HUES48 (cell line): ENCODE measurements around the gene LTN1.
"Not testable (repeated sequence)": the region's sequence is repeated elsewhere in the genome, so short reads cannot be mapped to it uniquely, and the experiment has no call there.

Experiments
- H3K27ac ChIP-seq: one replicate; pipeline ENCODE4 v1.7.0; 2013; ENCODE audit warnings: low read depth, low read length, inconsistent platforms
- H3K27me3 ChIP-seq: 2 replicates; pipeline ENCODE4 v1.6.1; 2013; ENCODE audit warnings: mild to moderate bottlenecking, low read length; ENCODE audit not compliant: control insufficient read depth, insufficient read depth
- H3K36me3 ChIP-seq: 2 replicates; pipeline ENCODE4 v1.6.1; 2013; ENCODE audit warnings: low read length; ENCODE audit not compliant: control insufficient read depth, insufficient read depth
- H3K4me1 ChIP-seq: 2 replicates; pipeline ENCODE4 v1.6.1; 2013; ENCODE audit warnings: mild to moderate bottlenecking, low read length; ENCODE audit not compliant: control insufficient read depth, insufficient read depth
- H3K4me3 ChIP-seq: 2 replicates; pipeline ENCODE4 v1.5.1; 2013; ENCODE audit warnings: mild to moderate bottlenecking, low read depth, low read length
- H3K9ac ChIP-seq: 2 replicates; pipeline ENCODE4 v1.6.1; 2013; ENCODE audit warnings: mild to moderate bottlenecking, low read depth, low read length, moderate library complexity
- H3K9me3 ChIP-seq: 2 replicates; pipeline ENCODE4 v1.6.1; 2013; ENCODE audit warnings: low read length; ENCODE audit not compliant: control insufficient read depth, insufficient read depth

LTN1 gene

GRCh38 chr21:28953247-28953646 is 39.4 kb downstream of the LTN1 start:
- H3K9me3 ChIP-seq = no peaks in the 10 kb centered on the region
- H3K27ac ChIP-seq = no peak overlapping the region
- no peaks in the 10 kb centered on the region for H3K4me1 ChIP-seq
- peaks cover 68% of the 10 kb centered on the region for H3K36me3 ChIP-seq
- H3K4me3 ChIP-seq = no peak overlapping the region
- H3K27me3 ChIP-seq = no peaks in the 10 kb centered on the region
- H3K9ac ChIP-seq = no peak overlapping the region

- Histone ChIP-seq H3K4me1 (no peaks in the 10 kb centered on the region), H3K9ac (no peak overlapping the region), H3K27me3 (no peaks in the 10 kb centered on the region), H3K4me3 (no peak overlapping the region), H3K27ac (no peak overlapping the region), H3K9me3 (no peaks in the 10 kb centered on the region), H3K36me3 (peaks cover 62% of the 10 kb centered on the region)
Measured at GRCh38 chr21:28952686-28953085, 40.0 kb downstream of the LTN1 start.

GRCh38 chr21:28949318-28949717 is 43.4 kb downstream of the LTN1 start:
- H3K36me3 ChIP-seq = peaks cover 75% of the 10 kb centered on the region
- no peak overlapping the region for H3K4me3 ChIP-seq
- no peak overlapping the region for H3K27ac ChIP-seq
- no peak overlapping the region for H3K9ac ChIP-seq
- no peaks in the 10 kb centered on the region for H3K27me3 ChIP-seq
- H3K9me3 ChIP-seq = no peaks in the 10 kb centered on the region
- no peaks in the 10 kb centered on the region for H3K4me1 ChIP-seq

GRCh38 chr21:28944296-28944695 is 48.4 kb downstream of the LTN1 start:
- Histone ChIP-seq H3K27ac (no peak overlapping the region), H3K4me1 (no peaks in the 10 kb centered on the region), H3K9ac (no peak overlapping the region), H3K4me3 (no peak overlapping the region), H3K9me3 (no peaks in the 10 kb centered on the region), H3K36me3 (peaks cover 67% of the 10 kb centered on the region), H3K27me3 (no peaks in the 10 kb centered on the region)

- H3K4me3 ChIP-seq = no peak overlapping the region
- H3K36me3 ChIP-seq = peaks cover 72% of the 10 kb centered on the region
- no peak overlapping the region for H3K27ac ChIP-seq
- no peaks in the 10 kb centered on the region for H3K9me3 ChIP-seq
- no peak overlapping the region for H3K9ac ChIP-seq
- H3K27me3 ChIP-seq = no peaks in the 10 kb centered on the region
- no peaks in the 10 kb centered on the region for H3K4me1 ChIP-seq
Measured at GRCh38 chr21:28943631-28944030, 49.0 kb downstream of the LTN1 start.

GRCh38 chr21:28938726-28939125 is 54.0 kb downstream of the LTN1 start:
- Histone ChIP-seq H3K4me1 (no peaks in the 10 kb centered on the region), H3K27ac (no peak overlapping the region), H3K9me3 (no peaks in the 10 kb centered on the region), H3K4me3 (no peak overlapping the region), H3K9ac (no peak overlapping the region), H3K36me3 (peaks cover 68% of the 10 kb centered on the region), H3K27me3 (no peaks in the 10 kb centered on the region)

GRCh38 chr21:28937737-28938136 is 54.9 kb downstream of the LTN1 start:
- H3K36me3 ChIP-seq = peaks cover 58% of the 10 kb centered on the region
- H3K4me1 ChIP-seq = no peaks in the 10 kb centered on the region
- H3K9ac ChIP-seq = no peak overlapping the region
- H3K27me3 ChIP-seq = no peaks in the 10 kb centered on the region
- H3K27ac ChIP-seq = no peak overlapping the region
- no peaks in the 10 kb centered on the region for H3K9me3 ChIP-seq
- no peak overlapping the region for H3K4me3 ChIP-seq

- Histone ChIP-seq H3K27me3 (no peaks in the 10 kb centered on the region), H3K9ac (no peak overlapping the region), H3K4me1 (no peaks in the 10 kb centered on the region), H3K9me3 (no peaks in the 10 kb centered on the region), H3K27ac (no peak overlapping the region), H3K36me3 (peaks cover 48% of the 10 kb centered on the region), H3K4me3 (no peak overlapping the region)
Measured at GRCh38 chr21:28936721-28937120, 56.0 kb downstream of the LTN1 start.

- Histone ChIP-seq H3K9ac (no peak overlapping the region), H3K27ac (no peak overlapping the region), H3K27me3 (no peaks in the 10 kb centered on the region), H3K4me1 (no peaks in the 10 kb centered on the region), H3K36me3 (peaks cover 49% of the 10 kb centered on the region), H3K9me3 (no peaks in the 10 kb centered on the region), H3K4me3 (no peak overlapping the region)
Measured at GRCh38 chr21:28936036-28936435, 56.6 kb downstream of the LTN1 start.

GRCh38 chr21:28932717-28933116 is 60.0 kb downstream of the LTN1 start:
- no peak overlapping the region for H3K9ac ChIP-seq
- peaks cover 43% of the 10 kb centered on the region for H3K36me3 ChIP-seq
- no peak overlapping the region for H3K27ac ChIP-seq
- no peaks in the 10 kb centered on the region for H3K9me3 ChIP-seq
- H3K27me3 ChIP-seq = no peaks in the 10 kb centered on the region
- H3K4me3 ChIP-seq = no peak overlapping the region
- no peaks in the 10 kb centered on the region for H3K4me1 ChIP-seq

- not testable (repeated sequence) for H3K9me3 ChIP-seq, H3K4me1 ChIP-seq, H3K27ac ChIP-seq, H3K4me3 ChIP-seq, H3K9ac ChIP-seq, H3K27me3 ChIP-seq
- H3K36me3 ChIP-seq = peaks cover 42% of the 10 kb centered on the region
Measured at GRCh38 chr21:28931708-28932372, 60.8 kb downstream of the LTN1 start.
